ENCODE data around the gene EXOC6B. TPM values are rescaled to one million over a fixed set of nuclear protein-coding genes. Genes with fewer than 3 reads are reported as not detected.

Gene EXOC6B
- total RNA-seq, 4 donors from 2014 or later, result 14.1 to 107 (median 38.5) TPM

GRCh38 chr2:72332720-72333119 lies 493.1 kb downstream of the EXOC6B start:
- Histone ChIP-seq H3K27ac (no peak overlapping the region), H3K36me3 (no peaks in the 10 kb centered on the region), H3K4me1 (no peaks in the 10 kb centered on the region), H3K27me3 (no peaks in the 10 kb centered on the region), H3K4me3 (no peak overlapping the region), H3K9me3 (no peaks in the 10 kb centered on the region)
- TF ChIP-seq POLR2A (IDR thresholded peaks at IDR 0.05), result no peak
- intact Hi-C loops (cut with DNase I; ENCODE audit: low total_unique reads), result no loop called here
- DNase-seq, result no peak

GRCh38 chr2:72330652-72331051 lies 495.2 kb downstream of the EXOC6B start:
- Histone ChIP-seq H3K9me3 (no peaks in the 10 kb centered on the region), H3K4me3 (no peak overlapping the region), H3K27ac (no peak overlapping the region), H3K4me1 (no peaks in the 10 kb centered on the region), H3K27me3 (no peaks in the 10 kb centered on the region), H3K36me3 (no peaks in the 10 kb centered on the region)
- intact Hi-C loops (cut with DNase I; ENCODE audit: low total_unique reads), result no loop called here
- no peak for DNase-seq
- no peak for TF ChIP-seq POLR2A (IDR thresholded peaks at IDR 0.05)
- TF ChIP-seq CTCF (IDR thresholded peaks at IDR 0.05), result no peak

GRCh38 chr2:72326759-72327158 lies 499.1 kb downstream of the EXOC6B start:
- H3K4me3 ChIP-seq, result no peak overlapping the region
- H3K27me3 ChIP-seq, result no peaks in the 10 kb centered on the region
- DNase-seq, result no peak
- TF ChIP-seq POLR2A (IDR thresholded peaks at IDR 0.05), result no peak
- no peak for TF ChIP-seq CTCF (IDR thresholded peaks at IDR 0.05)
- no peaks in the 10 kb centered on the region for H3K36me3 ChIP-seq
- no peaks in the 10 kb centered on the region for H3K4me1 ChIP-seq
- no peak overlapping the region for H3K27ac ChIP-seq
- intact Hi-C loops (cut with DNase I; ENCODE audit: low total_unique reads), result no loop called here
- no peaks in the 10 kb centered on the region for H3K9me3 ChIP-seq

- Histone ChIP-seq H3K4me3 (no peak overlapping the region), H3K36me3 (no peaks in the 10 kb centered on the region), H3K27ac (no peak overlapping the region), H3K4me1 (no peaks in the 10 kb centered on the region), H3K27me3 (no peaks in the 10 kb centered on the region), H3K9me3 (no peaks in the 10 kb centered on the region)
- intact Hi-C loops (cut with DNase I; ENCODE audit: low total_unique reads), result no loop called here
- DNase-seq, result no peak
- TF ChIP-seq CTCF (IDR thresholded peaks at IDR 0.05), result no peak
- no peak for TF ChIP-seq POLR2A (IDR thresholded peaks at IDR 0.05)
Measured at GRCh38 chr2:72325592-72326422, 500.0 kb downstream of the EXOC6B start.

GRCh38 chr2:72316774-72317173 lies 509.1 kb downstream of the EXOC6B start:
- intact Hi-C loops (cut with DNase I; ENCODE audit: low total_unique reads), result no loop called here
- H3K4me1 ChIP-seq, result no peaks in the 10 kb centered on the region
- H3K27me3 ChIP-seq, result no peaks in the 10 kb centered on the region
- no peak for DNase-seq
- no peaks in the 10 kb centered on the region for H3K9me3 ChIP-seq
- no peaks in the 10 kb centered on the region for H3K36me3 ChIP-seq
- H3K27ac ChIP-seq, result no peak overlapping the region
- TF ChIP-seq POLR2A (IDR thresholded peaks at IDR 0.05) (no peak), CTCF (IDR thresholded peaks at IDR 0.05) (no peak)
- H3K4me3 ChIP-seq, result no peak overlapping the region
